Suprapubic skin (tissue), 3 donors: Measurements from ENCODE around the gene PLOD3.

Source experiments
- EP300 ChIP-seq: sonication (generic); formaldehyde crosslinking; IDR thresholded peaks from one replicate; pipeline ENCODE4 v1.6.1; 2017; ENCODE audit warnings: antibody characterized with exemption
- TF ChIP-seq, protein P1 (sequence below), 2 donors: fragments of 200-600 bp in 1 of 2; fragments of 450-650 bp in 1 of 2; sonication (generic) in 1 of 2; IDR thresholded peaks; one replicate each; pipeline ENCODE4 v1.5.1; 2016 to 2019; ENCODE audit warnings: antibody characterized with exemption in 2 of 2, mild to moderate bottlenecking in 1 of 2, moderate library complexity in 1 of 2

GRCh38 chr7:101173752-101174244, 43.6 kb downstream of the PLOD3 start:
- TF ChIP-seq, protein P1, sequence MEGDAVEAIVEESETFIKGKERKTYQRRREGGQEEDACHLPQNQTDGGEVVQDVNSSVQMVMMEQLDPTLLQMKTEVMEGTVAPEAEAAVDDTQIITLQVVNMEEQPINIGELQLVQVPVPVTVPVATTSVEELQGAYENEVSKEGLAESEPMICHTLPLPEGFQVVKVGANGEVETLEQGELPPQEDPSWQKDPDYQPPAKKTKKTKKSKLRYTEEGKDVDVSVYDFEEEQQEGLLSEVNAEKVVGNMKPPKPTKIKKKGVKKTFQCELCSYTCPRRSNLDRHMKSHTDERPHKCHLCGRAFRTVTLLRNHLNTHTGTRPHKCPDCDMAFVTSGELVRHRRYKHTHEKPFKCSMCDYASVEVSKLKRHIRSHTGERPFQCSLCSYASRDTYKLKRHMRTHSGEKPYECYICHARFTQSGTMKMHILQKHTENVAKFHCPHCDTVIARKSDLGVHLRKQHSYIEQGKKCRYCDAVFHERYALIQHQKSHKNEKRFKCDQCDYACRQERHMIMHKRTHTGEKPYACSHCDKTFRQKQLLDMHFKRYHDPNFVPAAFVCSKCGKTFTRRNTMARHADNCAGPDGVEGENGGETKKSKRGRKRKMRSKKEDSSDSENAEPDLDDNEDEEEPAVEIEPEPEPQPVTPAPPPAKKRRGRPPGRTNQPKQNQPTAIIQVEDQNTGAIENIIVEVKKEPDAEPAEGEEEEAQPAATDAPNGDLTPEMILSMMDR (IDR thresholded peaks at IDR 0.05), result no peak
- no peak for TF ChIP-seq EP300
